MCF 10A (cell line): Measurements from ENCODE around the gene TAS1R1. TPM values are rescaled to one million over a fixed set of nuclear protein-coding genes. Genes with fewer than 3 reads are reported as not detected.

ENCODE experiments used
- BruUV-seq: library from RNA; stranded (reverse); fragments of 400-500 nt; replicated peaks from 2 replicates; lab custom pipeline; 2021; lab: Mats Ljungman, UMichigan
- CTCF ChIA-PET: fragments of 300-600 bp; sonication (Branson Sonifier 250); formaldehyde crosslinking; extraction: SDS; loops from one replicate; lab custom pipeline; 2021; ENCODE audit warnings: antibody characterized with exemption, inconsistent platforms; lab: Yijun Ruan, JAX
- POLR2A ChIA-PET: fragments of 300-600, 350-650 bp; sonication (Branson Sonifier 250); formaldehyde crosslinking; extraction: SDS; loops from one replicate; lab custom pipeline; 2020; ENCODE audit warnings: antibody characterized with exemption, inconsistent platforms; lab: Yijun Ruan, JAX
- DNase-seq: peaks from one replicate; pipeline ENCODE4 v3.0.0-alpha.2; 2018; ENCODE audit not compliant: unreplicated experiment
- H3K27ac Mint-ChIP-seq: one replicate; pipeline ENCODE4 v1.8.0; 2022; ENCODE audit warnings: mild to moderate bottlenecking, low read depth, mixed read lengths; ENCODE audit not compliant: unreplicated experiment
- H3K27me3 Mint-ChIP-seq: one replicate; pipeline ENCODE4 v1.8.0; 2022; ENCODE audit warnings: mixed read lengths; ENCODE audit not compliant: insufficient read depth, unreplicated experiment
- H3K36me3 Mint-ChIP-seq: one replicate; pipeline ENCODE4 v1.8.0; 2022; ENCODE audit warnings: mild to moderate bottlenecking, moderate library complexity, mixed read lengths; ENCODE audit not compliant: insufficient read depth, unreplicated experiment
- H3K4me1 Mint-ChIP-seq: one replicate; pipeline ENCODE4 v1.8.0; 2022; ENCODE audit warnings: mixed read lengths; ENCODE audit not compliant: insufficient read depth, unreplicated experiment
- H3K4me3 Mint-ChIP-seq: one replicate; pipeline ENCODE4 v1.8.0; 2022; ENCODE audit warnings: mild to moderate bottlenecking, moderate library complexity, mixed read lengths; ENCODE audit not compliant: unreplicated experiment
- H3K9me3 Mint-ChIP-seq: one replicate; pipeline ENCODE4 v1.8.0; 2022; ENCODE audit warnings: mixed read lengths; ENCODE audit not compliant: unreplicated experiment
- CTCF ChIP-seq: fragments of 200-600 bp; IDR thresholded peaks from one replicate; pipeline ENCODE4 v1.8.0; 2022; ENCODE audit warnings: antibody characterized with exemption, mild to moderate bottlenecking; ENCODE audit not compliant: unreplicated experiment
- intact Hi-C: fragments of 100-400 bp; cut with micrococcal nuclease; formaldehyde crosslinking; loops from 2 replicates; pipeline ENCODE4 v1.14.1; 2022
- total RNA-seq: library from RNA; stranded (reverse); gene quantifications from 2 replicates; pipeline ENCODE4 v1.2.3, GENCODE V29; 2022

Gene TAS1R1
- total RNA-seq, 1 experiment from 2014 or later = not detected

- no TSS peak for BruUV-seq
- intact Hi-C loops = no loop called here
Measured at GRCh38 chr1:6507037-6507428, 48.1 kb upstream of the TAS1R1 start.

GRCh38 chr1:6507461-6507911 is 47.6 kb upstream of the TAS1R1 start:
- Mint-ChIP-seq H3K27ac (no peak overlapping the region), H3K9me3 (no peaks in the 10 kb centered on the region), H3K36me3 (no peaks in the 10 kb centered on the region), H3K4me3 (no peak overlapping the region), H3K4me1 (no peaks in the 10 kb centered on the region), H3K27me3 (no peaks in the 10 kb centered on the region)
- BruUV-seq = no TSS peak
- TF ChIP-seq CTCF = no peak
- intact Hi-C loops = no loop called here
- ChIA-PET CTCF (no interaction called here), POLR2A (interaction anchor here (0.7 kb wide), 1 partner anchor 17 kb away, joined by 3 read pairs; no protein-coding TSS in a partner anchor)
- no peak for DNase-seq

More at GRCh38 chr1:6507037-6507428, 48.1 kb upstream of the TAS1R1 start:
- Mint-ChIP-seq H3K4me1 (no peaks in the 10 kb centered on the region), H3K9me3 (no peaks in the 10 kb centered on the region), H3K36me3 (no peaks in the 10 kb centered on the region), H3K27me3 (no peaks in the 10 kb centered on the region), H3K27ac (no peak overlapping the region), H3K4me3 (no peak overlapping the region)
- no peak for DNase-seq
- ChIA-PET POLR2A (interaction anchor here (0.7 kb wide), 1 partner anchor 17 kb away, joined by 3 read pairs; no protein-coding TSS in a partner anchor), CTCF (interaction anchor here (0.5 kb wide), 1 partner anchor 260 kb away, joined by 3 read pairs; no protein-coding TSS in a partner anchor)
- no peak for TF ChIP-seq CTCF

GRCh38 chr1:6508154-6508815 is 46.8 kb upstream of the TAS1R1 start:
- no TSS peak for BruUV-seq
- TF ChIP-seq CTCF = no peak
- Mint-ChIP-seq H3K4me1 (no peaks in the 10 kb centered on the region), H3K27me3 (no peaks in the 10 kb centered on the region), H3K9me3 (no peaks in the 10 kb centered on the region), H3K27ac (no peak overlapping the region), H3K4me3 (no peak overlapping the region), H3K36me3 (no peaks in the 10 kb centered on the region)
- intact Hi-C loops = no loop called here
- ChIA-PET CTCF (no interaction called here), POLR2A (interaction anchor here (0.7 kb wide), 1 partner anchor 10 kb away, joined by 3 read pairs; no protein-coding TSS in a partner anchor)
- no peak for DNase-seq

- POLR2A ChIA-PET = interaction anchor here (0.7 kb wide), 1 partner anchor 11 kb away, joined by 3 read pairs; no protein-coding TSS in a partner anchor
Measured at GRCh38 chr1:6508816-6509189, 46.3 kb upstream of the TAS1R1 start.

More at GRCh38 chr1:6508816-6509189, 46.3 kb upstream of the TAS1R1 start:
- Mint-ChIP-seq H3K4me3 (no peak overlapping the region), H3K27ac (no peak overlapping the region), H3K4me1 (no peaks in the 10 kb centered on the region), H3K27me3 (no peaks in the 10 kb centered on the region), H3K36me3 (no peaks in the 10 kb centered on the region), H3K9me3 (no peaks in the 10 kb centered on the region)
- no peak for TF ChIP-seq CTCF
- no TSS peak for BruUV-seq
- CTCF ChIA-PET = interaction anchor here (0.6 kb wide), 1 partner anchor 109 kb away, joined by 3 read pairs; no protein-coding TSS in a partner anchor
- intact Hi-C loops = no loop called here
- no peak for DNase-seq
